HT1080 (cell line): ENCODE results near the gene PEX11G. TPM values are rescaled to one million over a fixed set of nuclear protein-coding genes. Genes with fewer than 3 reads are reported as not detected.

Experiments
- DNase-seq: peaks from one replicate; pipeline ENCODE4 v3.0.0-alpha.2; 2015; ENCODE audit warnings: low read depth
- total RNA-seq: library from RNA; depleted of rRNA; stranded (reverse); fragments of >200 nt; shearing (Covaris generic); gene quantifications from 2 replicates; pipeline ENCODE4 v1.2.3, GENCODE V29; 2014

Gene PEX11G
- total RNA-seq, 1 experiment from 2014 or later = not detected

DNA sequence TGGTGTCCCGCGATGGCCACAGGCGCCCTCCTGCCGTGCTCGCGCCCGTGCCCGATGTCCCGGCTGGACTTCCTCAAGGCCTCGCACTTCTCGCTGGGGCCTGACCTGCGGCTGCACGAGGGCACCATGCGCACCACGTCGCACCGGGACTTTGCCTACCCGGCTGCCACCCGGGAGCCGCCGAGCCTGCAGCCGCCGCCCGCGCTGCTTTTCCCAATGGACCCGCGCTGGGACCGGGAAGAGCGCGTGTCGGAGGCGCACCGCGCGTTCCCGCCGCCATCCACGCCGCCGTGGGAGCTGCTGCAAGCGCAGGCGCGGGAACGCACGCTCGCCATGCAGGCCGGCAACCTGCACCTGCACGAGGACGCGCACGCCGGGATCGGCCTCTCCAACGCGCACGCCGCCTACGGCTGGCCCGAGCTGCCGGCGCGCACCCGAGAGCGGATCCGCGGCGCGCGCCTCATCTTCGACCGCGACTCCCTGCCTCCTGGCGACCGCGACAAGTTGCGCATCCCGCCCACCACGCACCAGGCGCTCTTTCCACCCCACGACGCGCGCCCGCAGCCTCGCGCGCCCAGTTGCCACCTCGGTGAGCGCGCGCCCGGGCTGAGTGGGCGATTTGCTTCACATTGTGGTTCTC lies 12.1 kb upstream of the PEX11G start:
- DNase-seq = no peak

GRCh38 chr19:7497292-7497691 lies 8.5 kb upstream of the PEX11G start:
- DNase-seq = no peak

DNA sequence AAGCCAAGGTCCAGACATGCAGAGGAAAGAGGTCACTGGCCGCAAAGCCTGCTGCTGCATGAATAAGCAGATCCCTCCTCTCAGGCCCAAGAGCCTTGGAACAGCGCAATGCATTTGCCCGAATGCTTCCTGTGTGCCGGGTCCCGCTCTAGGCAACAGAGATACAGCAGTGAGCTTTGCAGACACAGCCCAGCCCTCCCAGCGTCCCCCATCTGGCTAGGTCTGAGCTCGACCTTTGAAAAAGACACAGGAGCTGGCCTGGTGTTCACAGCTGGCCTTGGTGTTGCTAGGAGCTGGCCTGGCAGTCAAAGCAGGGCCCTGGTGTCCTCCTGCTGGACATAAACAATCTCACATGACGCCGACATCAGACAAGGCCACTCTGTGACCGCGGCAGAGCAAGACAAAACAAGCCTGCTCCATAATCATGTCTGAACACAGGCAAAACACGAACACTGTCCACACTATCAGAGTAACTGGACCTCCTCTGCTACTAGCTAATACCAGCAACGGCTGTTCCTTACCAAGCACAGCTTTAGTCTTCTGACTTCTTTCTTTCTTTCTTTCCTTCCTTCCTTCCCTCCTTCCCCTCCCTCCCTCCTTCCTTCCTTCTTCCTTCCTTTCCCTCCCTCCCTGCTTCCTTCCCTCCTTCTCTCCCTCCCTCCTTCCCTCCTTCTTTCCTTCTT lies 5.7 kb upstream of the PEX11G start:
- DNase-seq = no peak

GRCh38 chr19:7492558-7492957 lies 3.7 kb upstream of the PEX11G start:
- peak; percentile 18 for DNase-seq

DNA sequence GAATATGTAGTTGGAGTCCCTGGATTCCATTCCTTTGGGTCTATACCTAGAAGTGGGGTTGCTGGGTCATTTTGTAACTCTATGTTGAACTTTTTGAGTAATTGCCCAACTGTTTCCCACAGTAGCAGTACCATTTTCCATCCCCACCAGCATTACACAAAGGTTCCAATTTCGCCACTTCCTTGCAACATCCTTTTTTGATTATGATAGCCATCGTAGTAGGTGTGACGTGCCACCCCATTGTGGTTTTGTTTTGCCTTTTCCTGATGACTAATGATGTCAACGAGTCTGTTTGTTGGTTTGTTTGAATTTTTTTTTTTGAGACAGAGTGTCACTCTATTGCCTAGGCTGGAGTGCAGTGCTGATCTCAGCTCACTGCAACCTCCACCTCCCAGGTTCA lies 3.3 kb upstream of the PEX11G start:
- peak; percentile 58 for DNase-seq

DNA sequence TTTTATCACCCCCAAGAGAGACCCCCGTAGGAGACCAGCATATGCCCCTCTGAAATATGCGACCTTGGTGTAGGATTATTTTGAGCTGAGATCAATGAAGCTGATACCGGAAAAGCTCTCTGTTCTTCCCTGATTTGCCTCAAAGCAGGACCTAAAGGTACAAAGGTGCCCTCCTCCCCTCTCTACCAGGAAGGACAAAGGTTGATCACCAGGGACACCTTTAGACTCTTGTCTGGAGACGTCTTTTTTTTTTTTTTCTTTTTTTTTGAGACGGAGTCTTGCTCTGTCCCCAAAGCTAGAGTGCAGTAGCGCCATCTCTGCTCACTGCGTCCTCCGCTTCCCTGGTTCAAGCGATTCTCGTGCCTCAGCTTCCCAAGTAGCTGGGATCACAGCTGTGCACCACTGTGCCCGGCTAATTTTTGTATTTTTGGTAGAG lies 792 bp upstream of the PEX11G start:
- DNase-seq = no peak

DNA sequence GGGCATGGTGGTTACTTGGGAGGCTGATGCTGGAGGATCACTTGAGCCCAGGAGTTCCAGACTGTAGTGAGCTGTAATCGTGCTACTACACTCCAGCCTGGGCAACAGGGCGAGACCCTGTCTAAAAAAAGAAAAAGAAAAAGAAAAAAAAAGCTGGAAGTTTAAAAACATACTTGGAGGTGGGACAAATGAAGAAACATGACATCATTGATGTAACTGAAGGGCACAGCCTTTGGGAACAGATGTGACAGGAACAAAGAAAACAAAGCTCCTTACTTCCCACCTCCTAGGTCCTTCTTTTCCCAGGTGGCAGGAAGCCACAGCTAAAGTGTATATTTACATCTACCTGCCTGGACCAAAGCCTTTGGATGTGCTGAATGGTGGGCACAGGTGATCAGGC lies 1.9 kb downstream of the PEX11G start:
- no peak for DNase-seq

DNA sequence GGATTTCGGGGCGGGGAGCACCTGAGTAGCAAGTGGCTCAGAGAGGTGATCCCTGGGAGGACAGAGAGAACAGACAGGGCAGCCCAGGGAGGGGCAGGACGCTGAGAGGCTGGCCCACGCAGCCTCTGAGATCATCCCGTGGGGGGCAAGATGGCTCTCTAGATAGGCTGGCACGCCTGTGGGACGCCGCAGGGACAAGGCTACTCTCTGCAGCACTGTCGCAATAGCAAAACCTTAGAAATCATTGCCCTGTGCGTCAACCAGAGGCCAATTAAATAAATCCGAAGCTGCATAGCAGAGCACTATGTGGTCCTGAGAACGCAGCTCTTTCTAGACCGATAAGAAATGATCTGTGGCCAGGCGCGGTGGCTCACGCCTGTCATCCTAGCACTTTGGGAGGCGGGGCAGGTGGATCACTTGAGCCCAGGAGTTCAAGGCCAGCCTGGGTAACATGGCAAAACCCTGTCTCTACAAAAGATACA lies 5.1 kb downstream of the PEX11G start:
- no peak for DNase-seq

GRCh38 chr19:7482584-7483439 lies 6.0 kb downstream of the PEX11G start:
- no peak for DNase-seq

- no peak for DNase-seq
Observed at GRCh38 chr19:7480970-7481255, 7.9 kb downstream of the PEX11G start.

- DNase-seq = no peak
Observed at GRCh38 chr19:7480222-7480969, 8.4 kb downstream of the PEX11G start.

DNA sequence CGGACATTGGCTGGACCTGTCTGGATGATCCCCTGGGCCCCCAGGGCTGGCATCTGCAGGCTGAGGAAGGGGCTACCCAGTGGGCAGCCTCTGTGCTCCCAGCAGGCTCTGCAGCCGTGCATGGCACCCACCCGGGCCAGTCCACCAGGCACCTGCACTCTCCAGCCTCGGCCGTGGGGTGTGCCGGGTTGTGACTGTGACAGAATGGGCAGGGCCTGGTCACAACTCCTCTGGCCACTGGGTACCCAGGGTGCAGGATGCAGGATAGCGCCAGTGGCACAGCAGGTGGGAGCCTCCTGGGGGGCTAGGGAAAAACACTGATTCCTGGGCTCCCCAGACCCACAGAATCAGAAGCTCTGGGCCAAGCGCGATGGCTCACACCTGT lies 10.0 kb downstream of the PEX11G start:
- DNase-seq = no peak

- no peak for DNase-seq
Observed at GRCh38 chr19:7478173-7478842, 10.5 kb downstream of the PEX11G start.

DNA sequence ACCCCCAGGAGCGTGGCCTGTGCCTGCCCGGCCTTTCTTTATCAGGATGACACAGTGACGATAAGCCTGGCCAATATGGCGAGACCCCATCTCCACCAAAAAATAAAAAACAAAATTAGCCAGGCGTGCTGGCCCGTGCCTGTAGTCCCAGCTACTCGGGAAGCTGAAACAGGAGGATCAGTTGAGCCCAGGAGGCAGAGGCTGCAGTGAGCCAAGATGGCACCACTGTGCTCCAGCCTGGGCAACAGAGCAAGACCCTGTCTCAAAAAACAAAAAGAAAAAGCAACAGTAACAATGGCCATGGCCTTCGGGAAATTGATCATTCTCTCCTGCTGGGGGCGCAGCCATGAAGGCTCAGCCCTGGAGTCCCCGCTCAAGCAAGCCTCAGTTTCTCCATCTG lies 11.1 kb downstream of the PEX11G start:
- DNase-seq = no peak

- no peak for DNase-seq
Observed at GRCh38 chr19:7476777-7477494, 11.9 kb downstream of the PEX11G start.

GRCh38 chr19:7476241-7476640 lies 12.6 kb downstream of the PEX11G start:
- no peak for DNase-seq

- no peak for DNase-seq
Observed at GRCh38 chr19:7475665-7476064, 13.2 kb downstream of the PEX11G start.

DNA sequence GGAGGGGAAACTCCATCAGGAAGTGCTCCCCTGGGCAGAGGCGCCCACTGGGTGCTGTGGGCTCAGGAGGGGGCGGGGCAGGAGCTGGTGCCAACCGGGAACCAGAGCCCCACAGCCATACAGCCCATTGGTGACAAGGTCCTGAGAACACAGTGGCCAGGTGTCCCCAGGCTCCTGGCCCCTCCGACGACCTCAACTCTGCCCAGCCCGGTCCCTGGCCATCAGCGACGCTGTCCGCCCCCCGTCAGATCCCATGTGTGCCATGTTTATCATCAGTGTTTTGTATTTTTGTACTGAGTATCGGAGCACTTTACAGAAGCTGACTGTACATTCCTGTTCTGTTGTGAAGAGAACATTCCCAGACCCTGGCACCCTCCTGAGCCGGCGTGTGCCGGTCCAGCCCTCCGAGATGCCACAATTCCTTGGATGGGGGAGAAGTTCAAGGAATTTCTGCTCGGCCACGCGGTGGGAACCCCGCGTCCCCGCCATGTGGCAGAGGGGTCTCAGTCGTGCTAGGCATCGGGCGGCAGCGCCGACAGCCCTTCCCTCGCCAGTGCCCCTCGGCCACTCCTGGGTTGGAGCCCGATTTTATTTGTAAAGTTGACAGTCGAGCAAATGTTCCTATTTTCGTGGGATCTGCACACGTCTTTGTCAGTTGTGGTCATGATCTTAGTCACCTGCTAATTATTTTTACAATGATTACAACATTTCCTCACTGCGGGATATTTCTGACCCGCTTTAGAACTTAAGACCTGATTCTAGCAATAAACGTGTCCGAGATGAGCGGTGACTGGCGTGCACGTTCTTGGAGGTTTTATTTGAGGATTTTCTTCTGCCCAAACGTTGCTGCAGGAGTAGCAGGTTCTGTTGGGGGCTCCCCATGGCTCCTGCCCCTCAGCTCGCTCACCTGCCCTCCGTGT lies 16.9 kb downstream of the PEX11G start:
- DNase-seq = no peak

DNA sequence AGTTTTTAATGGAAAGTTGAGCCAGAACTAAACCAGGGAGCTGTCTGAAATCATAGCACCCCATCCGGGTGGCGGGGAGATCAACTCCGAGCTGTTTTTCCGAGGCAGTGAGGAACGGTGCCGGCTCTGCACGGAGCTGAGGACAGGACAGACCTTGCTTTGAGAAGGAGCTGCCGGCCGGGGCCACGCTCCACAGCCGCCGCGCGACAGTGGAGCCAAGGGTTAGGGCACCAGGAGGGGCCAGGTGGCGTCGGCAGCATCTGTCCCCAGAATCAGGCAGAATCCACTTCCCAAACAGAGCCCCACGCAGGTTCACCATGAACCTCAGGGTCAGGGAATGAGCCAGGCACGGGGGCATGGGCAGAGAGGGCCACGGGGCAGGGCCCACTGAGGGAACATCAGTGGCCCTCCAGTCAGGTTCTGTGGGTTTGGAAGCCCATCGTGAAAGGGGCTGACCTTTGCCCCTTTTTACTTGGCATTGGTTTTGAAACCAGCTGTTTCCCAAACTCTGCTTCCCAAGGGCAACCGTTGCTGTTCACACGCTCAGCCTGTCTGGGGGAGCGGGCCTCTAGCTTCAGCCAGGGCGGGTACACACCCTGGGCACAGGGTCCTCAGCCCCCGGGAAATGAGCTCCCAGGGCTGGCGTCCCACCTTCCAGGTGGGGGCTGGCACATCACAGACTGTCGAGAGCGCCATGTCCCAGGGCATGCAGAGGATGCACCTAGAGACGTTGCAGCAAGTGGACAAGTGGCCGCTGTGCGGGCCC lies 18.1 kb downstream of the PEX11G start:
- DNase-seq = no peak
